ELF-1 (cell line): ENCODE data around the gene FSTL4.

ENCODE experiments used
- DNase-seq: peaks from one replicate; pipeline ENCODE4 v3.0.0-alpha.2; 2016; ENCODE audit warnings: low read depth, low spot score

FSTL4 gene

GRCh38 chr5:133520062-133520461 is 92.3 kb downstream of the FSTL4 start:
- no peak for DNase-seq

- no peak for DNase-seq
These were observed 93.2 kb downstream of the FSTL4 start for GRCh38 chr5:133519191-133519590.

- DNase-seq, result no peak
These were observed 97.9 kb downstream of the FSTL4 start for GRCh38 chr5:133514456-133514855.

DNA sequence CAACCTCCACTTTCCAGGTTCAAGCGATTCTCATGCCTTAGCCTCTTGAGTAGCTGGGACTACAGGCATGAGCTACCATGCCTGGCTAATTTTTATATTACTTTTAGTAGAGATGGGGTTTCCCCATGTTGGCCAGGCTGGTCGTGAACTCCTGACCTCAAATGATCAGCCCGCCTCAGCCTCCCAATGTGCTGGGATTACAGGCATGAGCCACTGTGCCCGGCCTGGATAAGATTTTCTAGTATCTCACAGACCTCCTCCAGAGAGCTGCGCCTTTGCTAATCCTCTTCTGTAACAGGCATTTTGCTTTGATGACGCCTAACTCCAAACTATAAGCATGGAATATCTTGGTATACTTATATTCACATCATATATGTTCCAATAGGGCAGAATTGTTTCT is 99.4 kb downstream of the FSTL4 start:
- no peak for DNase-seq

- DNase-seq, result no peak
These were observed 100.6 kb downstream of the FSTL4 start for GRCh38 chr5:133511653-133512235.

- peak; percentile 23 for DNase-seq
These were observed 101.6 kb downstream of the FSTL4 start for GRCh38 chr5:133510634-133511262.

- no peak for DNase-seq
These were observed 102.6 kb downstream of the FSTL4 start for GRCh38 chr5:133509742-133510079.

DNA sequence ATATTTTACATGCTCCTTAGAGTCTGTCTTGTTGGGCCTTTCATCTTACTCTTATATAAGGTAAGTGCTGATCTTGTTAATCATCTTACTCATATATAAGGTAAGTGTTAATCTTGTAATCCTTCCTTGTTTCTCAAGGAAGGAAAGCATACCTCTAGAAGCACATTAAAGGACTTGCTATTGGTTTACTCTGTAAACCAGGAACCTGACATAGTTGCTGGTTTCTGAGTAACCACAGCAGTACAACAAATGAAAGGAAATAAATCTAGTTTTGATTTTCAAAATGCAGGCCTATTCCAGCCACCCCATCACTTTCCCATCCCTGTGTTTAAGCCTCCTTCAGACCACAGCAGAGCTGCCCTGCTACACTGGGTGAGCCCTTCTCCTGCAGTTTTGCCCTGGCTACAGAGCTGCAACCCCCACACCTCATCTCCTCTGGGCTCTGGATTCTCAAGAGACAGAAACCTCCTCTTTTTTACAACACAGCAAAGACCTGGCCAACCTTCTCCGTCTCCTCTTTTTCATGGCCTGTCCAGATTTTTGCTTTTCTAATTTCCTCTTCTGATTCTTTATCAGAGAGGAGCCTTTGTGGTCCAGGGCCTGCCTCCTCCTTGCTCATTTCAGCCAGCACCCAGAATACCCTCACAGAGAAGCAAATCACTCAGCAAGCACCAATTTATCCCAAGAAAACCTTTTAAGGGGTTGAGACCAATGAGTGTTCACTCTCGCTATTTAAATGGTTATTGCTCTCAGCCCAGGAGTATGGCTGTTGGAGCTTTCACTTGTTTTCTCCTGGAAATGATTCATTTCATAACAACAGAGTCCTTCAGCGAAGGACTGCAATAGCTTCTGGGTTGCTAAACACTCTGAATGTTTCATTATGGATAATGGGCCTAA is 103.2 kb downstream of the FSTL4 start:
- DNase-seq, result no peak

DNA sequence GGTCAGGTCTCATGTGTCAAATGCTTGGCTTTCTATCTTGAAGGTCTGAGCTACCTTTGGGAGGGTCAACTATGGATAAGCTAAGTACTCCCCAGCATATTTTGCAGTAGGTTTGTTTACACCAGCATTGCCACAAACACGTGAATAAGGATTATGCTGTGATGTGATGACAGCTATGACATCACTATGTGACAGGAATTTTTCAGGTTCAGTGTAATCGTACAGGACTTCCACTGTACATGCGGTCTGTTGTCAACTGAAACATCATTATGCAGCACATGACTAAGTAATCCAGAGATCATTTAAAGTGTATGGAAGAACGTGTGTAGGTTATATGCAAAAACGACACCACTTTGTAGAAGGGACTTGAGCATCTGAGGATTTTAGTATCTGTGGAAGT is 104.0 kb downstream of the FSTL4 start:
- no peak for DNase-seq

- no peak for DNase-seq
These were observed 106.2 kb downstream of the FSTL4 start for GRCh38 chr5:133506181-133506580.

DNA sequence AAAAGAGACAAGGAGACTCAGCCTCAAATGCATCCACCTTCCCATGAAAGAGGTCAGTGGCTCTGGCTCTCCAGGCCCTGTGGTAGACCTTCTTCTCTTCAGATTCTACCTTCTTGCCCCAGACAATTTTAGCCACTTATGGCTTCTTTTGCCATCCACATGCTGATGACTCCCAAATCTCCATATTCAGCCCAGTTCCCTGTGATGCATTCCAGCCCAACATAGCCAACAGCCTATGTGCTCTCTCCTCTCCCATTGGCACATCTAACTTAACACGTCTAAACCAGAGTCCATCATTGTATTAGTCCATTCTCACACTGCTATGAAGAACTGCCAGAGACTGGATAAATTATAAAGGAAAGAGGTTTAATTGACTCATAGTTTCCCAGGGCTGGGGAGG is 108.8 kb downstream of the FSTL4 start:
- DNase-seq, result no peak

DNA sequence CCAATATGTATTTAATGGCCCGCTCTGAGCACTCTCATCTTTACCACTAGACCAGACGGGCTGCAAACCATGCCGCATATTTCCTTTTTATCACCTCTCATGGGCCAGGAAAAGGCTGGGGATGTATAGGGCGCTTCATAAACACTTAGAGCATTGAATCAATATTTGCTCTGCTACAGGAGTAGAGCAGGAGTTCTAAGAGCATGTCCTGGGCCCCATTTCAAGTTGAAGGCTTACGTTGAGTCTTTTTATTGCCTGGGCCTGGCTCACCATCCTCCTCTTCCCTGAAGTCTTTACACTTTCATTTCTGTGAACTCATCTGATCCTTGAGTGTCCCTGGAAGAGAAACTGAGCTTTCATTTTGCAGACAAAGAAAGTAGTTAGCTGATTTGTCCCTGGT is 112.4 kb downstream of the FSTL4 start:
- DNase-seq, result no peak

- DNase-seq, result no peak
These were observed 114.6 kb downstream of the FSTL4 start for GRCh38 chr5:133497608-133498348.

GRCh38 chr5:133496631-133497030 is 115.7 kb downstream of the FSTL4 start:
- no peak for DNase-seq

GRCh38 chr5:133494923-133495246 is 117.5 kb downstream of the FSTL4 start:
- no peak for DNase-seq

GRCh38 chr5:133494232-133494922 is 118.0 kb downstream of the FSTL4 start:
- DNase-seq, result no peak

- no peak for DNase-seq
These were observed 122.7 kb downstream of the FSTL4 start for GRCh38 chr5:133489632-133490031.

GRCh38 chr5:133487093-133487492 is 125.2 kb downstream of the FSTL4 start:
- no peak for DNase-seq

DNA sequence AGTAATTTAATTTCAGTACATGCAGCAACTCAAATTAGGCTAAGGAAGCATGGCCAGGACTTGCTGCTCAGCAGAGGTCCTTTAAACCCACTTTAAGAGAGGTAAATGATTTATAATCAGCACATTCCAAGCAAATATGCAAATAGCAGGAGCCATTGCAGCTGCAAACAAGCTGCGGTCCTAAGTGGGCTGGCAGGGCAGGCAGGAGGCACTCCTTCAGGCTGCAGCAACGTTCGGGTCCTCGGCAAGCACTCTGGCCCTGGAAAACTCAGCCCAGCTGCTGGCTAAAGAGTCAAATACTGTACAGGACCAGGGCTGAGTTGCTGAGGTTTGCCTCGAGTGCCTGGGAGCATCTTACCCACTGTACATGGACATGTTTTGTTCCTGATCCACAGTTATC is 126.9 kb downstream of the FSTL4 start:
- DNase-seq, result no peak

DNA sequence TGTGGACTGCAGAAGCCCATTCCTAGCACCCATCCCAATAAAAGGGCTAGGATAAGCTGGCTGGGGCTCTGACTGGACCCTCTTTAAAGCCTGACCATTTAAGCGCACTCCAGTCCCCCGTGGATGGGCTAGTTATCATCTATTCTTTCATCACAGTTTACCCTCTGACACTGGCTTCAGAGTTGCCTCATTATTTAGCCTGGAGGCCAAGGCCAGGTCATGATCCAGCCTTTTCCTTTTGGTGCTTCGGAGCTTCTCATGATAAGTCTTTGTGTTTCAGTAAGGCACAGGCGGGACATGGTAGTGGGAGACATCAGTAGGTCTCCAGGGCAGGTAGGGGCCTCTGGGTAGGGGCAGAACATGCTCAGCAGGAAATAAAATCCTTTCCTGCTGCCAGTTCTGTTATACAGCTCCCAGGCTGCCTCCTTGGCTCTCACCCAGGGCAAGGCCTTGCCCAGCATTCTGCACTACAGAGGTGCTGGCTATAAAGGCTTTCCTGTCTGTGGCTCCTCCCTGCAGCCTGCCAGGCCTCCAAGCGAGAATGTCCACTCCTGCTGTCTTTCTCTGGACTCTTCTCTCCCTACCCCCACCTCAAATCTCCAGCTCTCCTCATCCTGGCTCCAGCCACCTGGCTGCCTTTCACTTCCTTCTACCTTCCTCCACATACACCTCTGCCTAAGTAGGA is 128.8 kb downstream of the FSTL4 start:
- no peak for DNase-seq

DNA sequence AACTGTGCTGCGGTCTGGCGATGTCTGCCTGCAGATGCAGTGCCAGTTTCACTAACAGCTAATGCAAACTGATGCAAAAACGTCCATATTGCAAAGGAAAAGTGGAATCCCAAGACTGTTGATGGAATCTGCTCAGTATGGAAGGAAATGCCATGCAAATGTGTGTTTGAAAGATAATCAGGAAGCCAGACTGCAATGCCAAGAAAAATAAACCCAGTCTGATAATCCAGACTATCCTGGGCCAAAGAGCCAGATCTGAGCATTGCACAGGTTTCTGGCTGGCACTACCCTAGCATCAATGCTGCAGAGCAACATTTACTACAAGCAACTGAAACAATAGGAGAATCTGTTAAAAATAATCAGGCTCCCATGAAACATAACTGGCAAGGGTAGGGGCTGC is 130.3 kb downstream of the FSTL4 start:
- no peak for DNase-seq
